SK-N-SH treated with all-trans-retinoic acid at 6 μM for 48 hours (cell line): ENCODE measurements around the gene HOXC4.
"Not testable (repeated sequence)": the region's sequence is repeated elsewhere in the genome, so short reads cannot be mapped to it uniquely, and the experiment has no call there.

Experiments
- ARNTL ChIP-seq: fragments of 450-650 bp; formaldehyde crosslinking; IDR thresholded peaks from 2 replicates; pipeline ENCODE4 v1.5.0; 2020; ENCODE audit warnings: low read depth, mild to moderate bottlenecking, moderate library complexity, borderline replicate concordance
- CREB5 ChIP-seq: fragments of 250-450 bp; sonication (Bioruptor Pico); IDR thresholded peaks from 2 replicates; pipeline ENCODE4 v1.5.1; 2020; ENCODE audit warnings: low read depth, mild to moderate bottlenecking, moderate library complexity
- ESRRG ChIP-seq: fragments of 250-450 bp; sonication (Bioruptor Pico); IDR thresholded peaks from 2 replicates; pipeline ENCODE4 v1.6.1; 2021; ENCODE audit warnings: mild to moderate bottlenecking
- PATZ1 ChIP-seq: fragments of 250-450 bp; sonication (Bioruptor Pico); IDR thresholded peaks from 2 replicates; pipeline ENCODE4 v1.8.0; 2020; ENCODE audit warnings: mild to moderate bottlenecking, moderate library complexity, borderline replicate concordance
- SNAI2 ChIP-seq: fragments of 250-450 bp; sonication (Bioruptor Pico); IDR thresholded peaks from 2 replicates; pipeline ENCODE4 v1.5.0; 2020; ENCODE audit warnings: mild to moderate bottlenecking, moderate library complexity
- ZNF70 ChIP-seq: fragments of 450-650 bp; formaldehyde crosslinking; IDR thresholded peaks from 2 replicates; pipeline ENCODE4 v1.5.0; 2020; ENCODE audit warnings: mild to moderate bottlenecking, moderate library complexity

GRCh38 chr12:54081581-54082396 is 28.2 kb downstream of the HOXC4 start:
- not testable (repeated sequence) for TF ChIP-seq ARNTL (CRISPR knock-in tag); ZNF70; PATZ1; SNAI2 (CRISPR knock-in tag); ESRRG (CRISPR knock-in tag); CREB5 (CRISPR knock-in tag)
